ENCODE results near the gene LINC01488.

Gene LINC01488

GRCh38 chr11:69496631-69497220 is 15.3 kb downstream of the LINC01488 start:
- no peak for DNase-seq (ENCODE audit: low read depth, low spot score)
- H3K4me3 ChIP-seq (ENCODE audit: insufficient read length, low read depth): no peak overlapping the region
- no peaks in the 10 kb centered on the region for H3K27me3 ChIP-seq (ENCODE audit: insufficient read depth, insufficient read length)
- H3K36me3 ChIP-seq (ENCODE audit: insufficient read depth, insufficient read length, low read length): no peaks in the 10 kb centered on the region
- peaks cover 10% of the 10 kb centered on the region for H3K4me1 ChIP-seq (ENCODE audit: insufficient read depth, insufficient read length)
- peak overlapping the region; percentile 26 for H3K9ac ChIP-seq (ENCODE audit: insufficient read length, low read depth)
- TF ChIP-seq SUZ12 (IDR thresholded peaks at IDR 0.05; ENCODE audit: extremely low read depth, insufficient read depth, insufficient read length) (no peak), YY1 (IDR thresholded peaks at IDR 0.05; ENCODE audit: insufficient read depth, insufficient read length) (no peak), ZNF274 (IDR thresholded peaks at IDR 0.05; ENCODE audit: low read depth, low read length) (no peak)
- H3K9me3 ChIP-seq (ENCODE audit: insufficient read depth, low read length): no peaks in the 10 kb centered on the region

- no peaks in the 10 kb centered on the region for H3K36me3 ChIP-seq (ENCODE audit: insufficient read depth, insufficient read length, low read length)
- no peak overlapping the region for H3K9ac ChIP-seq (ENCODE audit: insufficient read length, low read depth)
- H3K4me1 ChIP-seq (ENCODE audit: insufficient read depth, insufficient read length): peaks cover 10% of the 10 kb centered on the region
- H3K9me3 ChIP-seq (ENCODE audit: insufficient read depth, low read length): no peaks in the 10 kb centered on the region
- no peak overlapping the region for H3K4me3 ChIP-seq (ENCODE audit: insufficient read length, low read depth)
- H3K27me3 ChIP-seq (ENCODE audit: insufficient read depth, insufficient read length): no peaks in the 10 kb centered on the region
- peak; percentile 81 for DNase-seq (ENCODE audit: low read depth, low spot score)
- no peak for TF ChIP-seq YY1 (IDR thresholded peaks at IDR 0.05; ENCODE audit: insufficient read depth, insufficient read length)
- no peak for TF ChIP-seq ZNF274 (IDR thresholded peaks at IDR 0.05; ENCODE audit: low read depth, low read length)
- no peak for TF ChIP-seq SUZ12 (IDR thresholded peaks at IDR 0.05; ENCODE audit: extremely low read depth, insufficient read depth, insufficient read length)
Measured at GRCh38 chr11:69497221-69497787, 15.8 kb downstream of the LINC01488 start.

- no peak for DNase-seq (ENCODE audit: low read depth, low spot score)
- H3K4me1 ChIP-seq (ENCODE audit: insufficient read depth, insufficient read length): peaks cover 10% of the 10 kb centered on the region
- H3K9ac ChIP-seq (ENCODE audit: insufficient read length, low read depth): no peak overlapping the region
- no peaks in the 10 kb centered on the region for H3K9me3 ChIP-seq (ENCODE audit: insufficient read depth, low read length)
- H3K36me3 ChIP-seq (ENCODE audit: insufficient read depth, insufficient read length, low read length): no peaks in the 10 kb centered on the region
- H3K4me3 ChIP-seq (ENCODE audit: insufficient read length, low read depth): no peak overlapping the region
- no peaks in the 10 kb centered on the region for H3K27me3 ChIP-seq (ENCODE audit: insufficient read depth, insufficient read length)
- TF ChIP-seq ZNF274 (IDR thresholded peaks at IDR 0.05; ENCODE audit: low read depth, low read length): no peak
- TF ChIP-seq YY1 (IDR thresholded peaks at IDR 0.05; ENCODE audit: insufficient read depth, insufficient read length): no peak
- no peak for TF ChIP-seq SUZ12 (IDR thresholded peaks at IDR 0.05; ENCODE audit: extremely low read depth, insufficient read depth, insufficient read length)
Measured at GRCh38 chr11:69498614-69499175, 17.2 kb downstream of the LINC01488 start.

GRCh38 chr11:69499186-69499917 is 17.9 kb downstream of the LINC01488 start:
- H3K36me3 ChIP-seq (ENCODE audit: insufficient read depth, insufficient read length, low read length): no peaks in the 10 kb centered on the region
- no peak for DNase-seq (ENCODE audit: low read depth, low spot score)
- H3K4me3 ChIP-seq (ENCODE audit: insufficient read length, low read depth): no peak overlapping the region
- peaks cover 10% of the 10 kb centered on the region for H3K4me1 ChIP-seq (ENCODE audit: insufficient read depth, insufficient read length)
- H3K9me3 ChIP-seq (ENCODE audit: insufficient read depth, low read length): no peaks in the 10 kb centered on the region
- no peaks in the 10 kb centered on the region for H3K27me3 ChIP-seq (ENCODE audit: insufficient read depth, insufficient read length)
- H3K9ac ChIP-seq (ENCODE audit: insufficient read length, low read depth): no peak overlapping the region
- TF ChIP-seq SUZ12 (IDR thresholded peaks at IDR 0.05; ENCODE audit: extremely low read depth, insufficient read depth, insufficient read length) (no peak), YY1 (IDR thresholded peaks at IDR 0.05; ENCODE audit: insufficient read depth, insufficient read length) (no peak), ZNF274 (IDR thresholded peaks at IDR 0.05; ENCODE audit: low read depth, low read length) (no peak)

GRCh38 chr11:69499918-69500284 is 18.4 kb downstream of the LINC01488 start:
- no peak for DNase-seq (ENCODE audit: low read depth, low spot score)
- Histone ChIP-seq H3K4me3 (ENCODE audit: insufficient read length, low read depth) (no peak overlapping the region), H3K4me1 (ENCODE audit: insufficient read depth, insufficient read length) (peaks cover 8% of the 10 kb centered on the region), H3K36me3 (ENCODE audit: insufficient read depth, insufficient read length, low read length) (no peaks in the 10 kb centered on the region), H3K9me3 (ENCODE audit: insufficient read depth, low read length) (no peaks in the 10 kb centered on the region), H3K9ac (ENCODE audit: insufficient read length, low read depth) (no peak overlapping the region), H3K27me3 (ENCODE audit: insufficient read depth, insufficient read length) (no peaks in the 10 kb centered on the region)
- no peak for TF ChIP-seq YY1 (IDR thresholded peaks at IDR 0.05; ENCODE audit: insufficient read depth, insufficient read length)
- no peak for TF ChIP-seq ZNF274 (IDR thresholded peaks at IDR 0.05; ENCODE audit: low read depth, low read length)
- no peak for TF ChIP-seq SUZ12 (IDR thresholded peaks at IDR 0.05; ENCODE audit: extremely low read depth, insufficient read depth, insufficient read length)

GRCh38 chr11:69500285-69501120 is 19.0 kb downstream of the LINC01488 start:
- H3K9me3 ChIP-seq (ENCODE audit: insufficient read depth, low read length): peaks cover under 1% of the 10 kb centered on the region; the same call in 1 of the 2 replicates
- H3K36me3 ChIP-seq (ENCODE audit: insufficient read depth, insufficient read length, low read length): no peaks in the 10 kb centered on the region
- H3K4me1 ChIP-seq (ENCODE audit: insufficient read depth, insufficient read length): peaks cover 8% of the 10 kb centered on the region
- no peak overlapping the region for H3K4me3 ChIP-seq (ENCODE audit: insufficient read length, low read depth)
- H3K9ac ChIP-seq (ENCODE audit: insufficient read length, low read depth): no peak overlapping the region
- TF ChIP-seq ZNF274 (IDR thresholded peaks at IDR 0.05; ENCODE audit: low read depth, low read length): no peak
- TF ChIP-seq SUZ12 (IDR thresholded peaks at IDR 0.05; ENCODE audit: extremely low read depth, insufficient read depth, insufficient read length): no peak
- no peak for TF ChIP-seq YY1 (IDR thresholded peaks at IDR 0.05; ENCODE audit: insufficient read depth, insufficient read length)
- no peak for DNase-seq (ENCODE audit: low read depth, low spot score)
- H3K27me3 ChIP-seq (ENCODE audit: insufficient read depth, insufficient read length): no peaks in the 10 kb centered on the region
